ENCODE results near the gene SLC25A2. TPM values are rescaled to one million over a fixed set of nuclear protein-coding genes. Genes with fewer than 3 reads are reported as not detected.
A peak's percentile ranks its signal among the peaks of the same experiment; 100 is the strongest.
"Not testable (repeated sequence)": the region's sequence is repeated elsewhere in the genome, so short reads cannot be mapped to it uniquely, and the experiment has no call there.

Gene SLC25A2
- not detected for total RNA-seq

DNA sequence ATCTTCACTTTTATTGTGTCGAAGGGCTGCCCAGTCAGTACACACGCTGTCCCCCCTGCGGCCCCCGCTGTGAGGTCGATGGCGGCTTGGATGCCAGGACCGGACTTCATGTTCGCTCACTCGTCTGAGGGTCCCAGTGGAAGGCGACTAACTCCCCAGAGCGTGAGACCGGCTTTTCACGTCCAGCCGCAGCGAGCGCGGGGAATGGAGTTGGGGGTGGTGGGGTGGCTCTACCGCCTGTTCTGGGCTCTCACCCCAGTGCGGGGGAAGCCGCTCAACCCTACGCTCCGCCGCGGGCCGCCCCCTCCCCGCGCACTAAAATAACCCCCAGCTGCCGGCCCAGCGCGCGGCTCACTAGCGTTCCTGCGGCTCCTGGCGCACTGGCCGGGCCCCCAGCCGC lies at the start of gene SLC25A2:
TSS of gene SLC25A2 (minus strand) at position 294 of the 400 bp plus-strand sequence. CDS start at position 110, 184 bp downstream.
- DNase-seq: no peak

DNA sequence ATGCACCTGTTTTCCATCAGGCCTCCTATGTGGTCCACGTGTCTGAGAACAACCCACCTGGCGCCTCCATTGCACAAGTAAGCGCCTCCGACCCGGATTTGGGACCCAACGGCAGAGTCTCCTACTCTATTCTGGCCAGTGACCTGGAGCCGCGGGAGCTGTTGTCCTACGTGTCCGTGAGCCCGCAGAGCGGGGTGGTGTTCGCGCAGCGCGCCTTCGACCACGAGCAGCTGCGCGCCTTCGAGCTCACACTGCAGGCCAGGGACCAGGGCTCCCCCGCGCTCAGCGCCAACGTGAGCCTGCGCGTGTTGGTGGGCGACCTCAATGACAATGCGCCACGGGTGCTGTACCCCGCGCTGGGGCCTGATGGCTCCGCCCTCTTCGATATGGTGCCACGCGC lies 47.7 kb upstream of the SLC25A2 start:
- DNase-seq: no peak

DNA sequence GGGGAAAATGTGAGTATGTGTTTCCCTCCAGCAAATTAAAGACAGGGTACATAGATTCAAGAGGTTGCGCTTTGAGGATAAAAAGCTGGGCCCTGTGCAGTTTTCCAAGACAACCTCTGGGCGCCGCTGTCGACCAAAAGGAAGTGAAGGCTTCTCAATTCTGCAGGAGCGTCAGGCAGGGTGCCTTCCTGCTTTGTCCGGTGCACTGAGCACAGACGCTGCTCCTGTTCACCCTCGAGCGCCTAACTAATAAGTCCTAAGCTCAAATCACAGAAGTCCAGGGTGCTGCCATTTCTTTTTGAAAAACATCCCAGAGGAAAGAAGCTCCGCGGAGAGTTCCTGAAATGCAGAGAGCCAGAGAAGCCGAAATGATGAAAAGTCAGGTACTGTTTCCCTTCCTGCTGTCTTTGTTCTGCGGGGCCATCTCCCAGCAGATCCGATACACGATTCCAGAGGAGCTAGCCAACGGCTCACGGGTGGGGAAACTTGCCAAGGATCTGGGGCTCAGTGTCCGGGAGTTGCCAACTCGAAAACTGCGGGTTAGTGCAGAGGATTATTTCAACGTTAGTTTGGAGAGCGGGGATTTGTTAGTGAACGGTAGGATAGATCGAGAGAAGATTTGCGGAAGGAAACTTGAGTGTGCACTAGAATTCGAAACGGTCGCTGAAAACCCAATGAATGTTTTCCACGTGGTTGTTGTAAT lies 46.2 kb upstream of the SLC25A2 start, which contains the start of gene PCDHGB1:
TSS of gene PCDHGB1 (plus strand) at position 183 of the 703 bp plus-strand sequence. CDS start at position 345, 162 bp downstream.
- no peak for DNase-seq

GRCh38 chr5:141346017-141346416 lies 42.2 kb upstream of the SLC25A2 start:
- DNase-seq: not testable (repeated sequence)

DNA sequence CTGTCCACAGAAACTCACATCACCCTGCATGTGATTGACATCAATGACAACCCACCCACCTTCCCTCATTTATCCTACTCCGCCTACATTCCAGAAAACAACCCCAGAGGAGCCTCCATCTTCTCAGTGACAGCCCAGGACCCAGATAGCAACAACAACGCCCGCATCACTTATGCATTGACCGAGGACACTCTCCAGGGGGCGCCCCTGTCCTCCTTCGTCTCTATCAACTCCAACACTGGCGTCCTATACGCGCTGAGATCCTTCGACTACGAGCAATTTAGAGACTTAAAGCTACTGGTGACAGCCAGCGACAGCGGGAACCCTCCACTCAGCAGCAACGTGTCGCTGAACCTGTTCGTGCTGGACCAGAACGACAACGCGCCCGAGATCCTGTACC lies 41.5 kb upstream of the SLC25A2 start:
- no peak for DNase-seq

DNA sequence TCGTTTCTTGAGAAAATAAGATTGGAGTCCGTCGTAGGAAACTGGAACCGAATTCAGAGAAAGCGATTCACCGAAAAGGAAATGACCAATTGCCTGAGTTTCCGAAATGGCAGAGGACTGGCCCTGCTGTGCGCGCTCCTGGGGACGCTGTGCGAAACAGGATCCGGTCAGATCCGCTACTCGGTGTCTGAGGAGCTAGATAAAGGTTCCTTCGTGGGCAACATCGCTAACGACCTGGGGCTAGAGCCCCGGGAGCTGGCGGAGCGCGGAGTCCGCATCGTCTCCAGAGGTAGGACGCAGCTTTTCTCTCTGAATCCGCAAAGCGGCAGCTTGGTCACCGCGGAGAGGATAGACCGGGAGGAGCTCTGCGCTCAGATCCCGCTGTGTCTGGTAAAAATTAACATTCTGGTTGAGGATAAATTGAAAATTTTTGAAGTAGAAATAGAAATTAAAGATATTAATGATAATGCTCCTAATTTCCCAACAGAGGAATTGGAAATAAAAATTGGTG lies 40.2 kb upstream of the SLC25A2 start:
- DNase-seq: no peak

- no peak for DNase-seq
Measured at GRCh38 chr5:141343242-141343952, 39.5 kb upstream of the SLC25A2 start, which contains the start of gene PCDHGA3. TSS of gene PCDHGA3 (plus strand) at chr5:141343829. CDS start at chr5:141344034, 205 bp downstream.

DNA sequence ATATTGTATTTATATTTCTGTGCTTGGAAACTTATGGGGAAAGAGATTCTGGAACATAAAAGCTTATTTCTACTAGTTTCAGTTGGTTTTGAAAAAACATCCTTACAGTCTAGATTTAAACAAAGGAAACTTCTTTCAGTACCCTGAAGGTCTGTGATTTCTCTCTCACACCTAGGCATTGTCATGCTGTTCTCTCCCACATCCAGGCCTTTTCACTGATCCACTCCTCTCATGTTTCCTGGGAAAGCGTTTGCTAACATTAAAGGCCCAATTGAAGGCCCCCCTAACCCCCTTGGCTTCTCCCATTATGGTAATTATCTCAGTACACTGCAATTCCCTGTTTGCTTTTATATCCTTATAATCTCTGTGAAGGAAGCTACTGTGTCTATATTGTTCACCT lies 38.9 kb upstream of the SLC25A2 start:
- no peak for DNase-seq

- not testable (repeated sequence) for DNase-seq
Measured at GRCh38 chr5:141340781-141341354, 37.0 kb upstream of the SLC25A2 start.

DNA sequence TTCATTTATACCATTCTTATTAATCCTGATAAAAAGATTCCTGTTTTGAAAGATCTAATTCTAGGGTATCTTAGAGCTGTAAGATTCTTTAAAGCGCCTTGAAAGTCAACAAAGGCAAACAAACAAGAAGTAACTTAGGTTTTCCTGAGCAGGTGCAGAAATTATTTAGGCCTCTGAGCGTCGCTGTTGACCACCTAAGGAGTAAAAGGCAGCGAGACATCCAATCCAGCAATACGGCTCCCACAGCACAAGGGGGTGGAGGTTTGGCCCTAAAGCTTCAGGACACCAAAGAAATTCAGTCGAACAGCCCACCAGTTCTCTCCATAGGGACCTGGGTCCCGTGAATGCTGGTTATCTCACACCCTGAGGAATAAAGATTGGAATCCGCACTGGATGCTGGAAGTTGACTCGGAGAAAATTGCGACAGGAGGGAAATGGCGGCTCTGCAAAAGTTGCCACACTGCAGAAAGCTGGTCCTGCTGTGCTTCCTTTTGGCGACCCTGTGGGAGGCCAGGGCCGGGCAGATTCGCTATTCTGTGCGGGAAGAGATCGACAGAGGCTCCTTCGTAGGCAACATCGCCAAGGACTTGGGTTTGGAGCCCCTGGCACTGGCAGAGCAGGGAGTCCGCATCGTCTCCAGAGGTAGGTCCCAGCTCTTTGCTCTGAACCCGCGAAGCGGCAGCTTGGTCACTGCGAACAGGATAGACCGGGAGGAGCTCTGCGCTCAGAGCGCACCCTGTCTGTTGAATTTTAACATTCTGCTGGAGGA lies 34.9 kb upstream of the SLC25A2 start, which contains the start of gene PCDHGA2:
TSS of gene PCDHGA2 (plus strand) at position 223 of the 769 bp plus-strand sequence.
- no peak for DNase-seq

- DNase-seq: not testable (repeated sequence)
Measured at GRCh38 chr5:141332571-141332970, 28.7 kb upstream of the SLC25A2 start.

DNA sequence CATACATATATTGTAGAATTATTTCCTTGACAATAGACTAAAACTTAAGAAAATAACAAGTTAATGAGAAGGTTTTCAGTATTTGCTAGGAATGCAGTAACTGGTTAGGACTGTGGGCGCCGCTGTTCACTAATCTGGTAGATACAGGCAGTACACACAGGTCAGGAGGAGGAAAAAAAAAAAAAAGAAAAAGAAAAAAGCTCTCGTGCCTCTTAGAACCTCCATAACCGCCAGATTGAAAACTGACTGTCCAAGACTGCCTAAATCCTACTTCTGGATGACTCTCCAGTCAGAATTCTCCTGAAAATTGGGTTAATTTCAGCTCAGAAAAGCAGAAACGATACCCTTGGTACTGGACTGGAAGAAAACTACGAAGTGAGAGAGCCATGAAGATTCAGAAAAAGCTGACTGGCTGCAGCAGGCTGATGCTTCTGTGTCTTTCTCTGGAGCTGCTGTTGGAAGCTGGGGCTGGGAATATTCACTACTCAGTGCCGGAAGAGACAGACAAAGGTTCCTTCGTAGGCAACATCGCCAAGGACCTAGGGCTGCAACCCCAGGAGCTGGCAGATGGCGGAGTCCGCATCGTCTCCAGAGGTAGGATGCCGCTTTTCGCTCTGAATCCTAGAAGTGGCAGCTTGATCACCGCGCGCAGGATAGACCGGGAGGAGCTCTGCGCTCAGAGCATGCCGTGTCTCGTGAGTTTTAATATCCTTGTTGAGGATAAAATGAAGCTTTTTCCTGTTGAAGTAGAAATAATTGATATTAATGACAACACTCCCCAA lies 26.6 kb upstream of the SLC25A2 start, which contains the start of gene PCDHGA1:
TSS of gene PCDHGA1 (plus strand) at position 216 of the 782 bp plus-strand sequence.
- no peak for DNase-seq

GRCh38 chr5:141328231-141328630 lies 24.4 kb upstream of the SLC25A2 start:
- DNase-seq: no peak

- DNase-seq: peak; percentile 18
Measured at GRCh38 chr5:141326088-141326854, 22.4 kb upstream of the SLC25A2 start.

DNA sequence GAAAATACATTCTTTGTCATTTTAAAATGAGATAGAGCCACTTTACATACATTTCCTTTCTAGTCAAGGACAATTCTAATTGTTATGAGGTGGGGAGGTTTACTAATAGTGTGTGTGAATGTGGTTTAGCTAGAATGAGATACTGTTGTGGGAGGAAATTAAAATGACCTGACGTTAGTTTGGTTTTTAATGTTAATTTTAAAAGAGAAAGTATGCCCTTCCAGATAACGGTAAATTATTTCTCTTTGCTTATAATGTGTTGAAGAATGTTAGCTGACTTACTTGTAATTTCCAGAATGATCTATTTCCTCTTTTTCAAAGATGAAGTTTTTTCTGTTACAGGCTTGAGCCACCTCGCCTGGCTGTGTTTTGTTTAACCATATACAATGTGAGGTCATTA lies 18.4 kb upstream of the SLC25A2 start:
- no peak for DNase-seq

GRCh38 chr5:141320225-141321169 lies 16.6 kb upstream of the SLC25A2 start, which contains the start of gene TAF7:
TSS of gene TAF7 (minus strand) at chr5:141320784. CDS start at chr5:141320044, 740 bp downstream.
- DNase-seq: peak; percentile 86

GRCh38 chr5:141319699-141320098 lies 15.8 kb upstream of the SLC25A2 start:
- no peak for DNase-seq

DNA sequence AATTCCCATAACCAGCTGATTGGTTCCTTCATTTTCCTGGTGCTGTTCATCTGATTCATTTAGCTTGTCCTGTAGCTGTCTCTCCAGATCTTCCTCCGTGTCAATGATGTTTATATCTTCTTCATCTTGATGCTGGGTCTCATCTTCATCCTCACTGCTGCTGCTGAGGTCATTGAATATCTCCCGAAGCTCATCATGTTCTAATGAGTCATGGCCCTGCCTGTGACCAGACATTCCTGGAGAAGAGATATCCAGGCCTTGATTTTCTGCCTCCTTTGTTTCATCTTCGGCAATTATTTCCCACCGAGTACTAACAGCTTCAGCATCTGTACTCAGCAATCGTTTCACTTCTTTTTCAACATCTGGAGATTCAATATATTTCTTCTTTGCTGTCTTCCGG lies 15.4 kb upstream of the SLC25A2 start:
- DNase-seq: no peak

- not testable (repeated sequence) for DNase-seq
Measured at GRCh38 chr5:141316963-141317362, 13.1 kb upstream of the SLC25A2 start.

All from occipital lobe (tissue), 2 donors.